Measurements from ENCODE around the gene OR4D11. TPM values are rescaled to one million over a fixed set of nuclear protein-coding genes. Genes with fewer than 3 reads are reported as not detected.

OR4D11 gene
- total RNA-seq, 1 donor, result not detected

DNA sequence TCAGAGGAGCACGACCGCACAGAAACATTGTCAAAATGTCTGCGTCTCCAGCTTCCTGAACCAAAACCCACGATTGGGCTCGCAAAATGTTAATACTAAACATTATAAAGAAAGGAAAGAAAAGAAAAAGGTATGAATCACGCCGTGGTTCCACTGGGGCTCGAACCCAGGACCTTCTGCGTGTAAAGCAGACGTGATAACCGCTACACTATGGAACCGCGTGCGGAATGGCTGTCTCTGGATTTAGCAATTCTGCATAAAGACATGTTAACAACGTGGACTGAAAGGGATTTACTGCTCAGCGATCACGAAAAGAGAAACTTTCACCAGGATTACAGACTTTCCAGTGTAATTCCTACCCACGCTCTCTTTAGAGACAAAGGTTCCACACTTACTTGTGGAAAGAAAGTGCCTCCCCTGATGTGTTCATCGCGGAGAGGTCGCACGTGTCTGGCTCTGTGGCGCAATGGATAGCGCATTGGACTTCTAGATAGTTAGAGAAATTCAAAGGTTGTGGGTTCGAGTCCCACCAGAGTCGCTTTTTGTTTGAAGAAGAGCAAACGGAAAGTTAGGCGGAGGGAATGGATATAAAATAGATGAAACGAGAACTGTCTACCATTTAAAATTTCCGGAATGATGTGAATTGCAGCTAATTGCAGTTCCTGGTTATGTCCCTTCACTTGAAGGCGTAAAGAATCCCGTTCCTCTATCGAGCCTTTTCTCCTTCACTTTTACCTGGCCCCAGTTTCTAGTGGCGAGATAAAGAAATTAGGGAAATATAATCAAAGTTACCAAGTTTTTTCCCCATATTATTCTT lies 47.7 kb downstream of the OR4D11 start:
- Histone ChIP-seq H3K36me3 (ENCODE audit: insufficient read depth, low read length) (no peaks in the 10 kb centered on the region), H3K4me2 (ENCODE audit: insufficient read depth, low read length) (peak overlapping the region; percentile 76), H3K4me1 (ENCODE audit: insufficient read depth, low read length) (peaks cover 11% of the 10 kb centered on the region), H3K27me3 (ENCODE audit: insufficient read depth, low read length) (no peaks in the 10 kb centered on the region), H3K27ac (ENCODE audit: low read depth, low read length) (peak overlapping the region; percentile 72), H3K9me3 (ENCODE audit: low read depth, low read length) (no peaks in the 10 kb centered on the region), H2AFZ (ENCODE audit: low read length) (peak overlapping the region; percentile 69), H3K4me3 (ENCODE audit: insufficient read depth, low read length) (peak overlapping the region; percentile 73), H3K79me2 (ENCODE audit: insufficient read depth, low read length) (no peaks in the 10 kb centered on the region), H4K20me1 (ENCODE audit: insufficient read depth, low read length) (no peaks in the 10 kb centered on the region)
- TF ChIP-seq, protein P1, sequence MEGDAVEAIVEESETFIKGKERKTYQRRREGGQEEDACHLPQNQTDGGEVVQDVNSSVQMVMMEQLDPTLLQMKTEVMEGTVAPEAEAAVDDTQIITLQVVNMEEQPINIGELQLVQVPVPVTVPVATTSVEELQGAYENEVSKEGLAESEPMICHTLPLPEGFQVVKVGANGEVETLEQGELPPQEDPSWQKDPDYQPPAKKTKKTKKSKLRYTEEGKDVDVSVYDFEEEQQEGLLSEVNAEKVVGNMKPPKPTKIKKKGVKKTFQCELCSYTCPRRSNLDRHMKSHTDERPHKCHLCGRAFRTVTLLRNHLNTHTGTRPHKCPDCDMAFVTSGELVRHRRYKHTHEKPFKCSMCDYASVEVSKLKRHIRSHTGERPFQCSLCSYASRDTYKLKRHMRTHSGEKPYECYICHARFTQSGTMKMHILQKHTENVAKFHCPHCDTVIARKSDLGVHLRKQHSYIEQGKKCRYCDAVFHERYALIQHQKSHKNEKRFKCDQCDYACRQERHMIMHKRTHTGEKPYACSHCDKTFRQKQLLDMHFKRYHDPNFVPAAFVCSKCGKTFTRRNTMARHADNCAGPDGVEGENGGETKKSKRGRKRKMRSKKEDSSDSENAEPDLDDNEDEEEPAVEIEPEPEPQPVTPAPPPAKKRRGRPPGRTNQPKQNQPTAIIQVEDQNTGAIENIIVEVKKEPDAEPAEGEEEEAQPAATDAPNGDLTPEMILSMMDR (IDR thresholded peaks at IDR 0.05; ENCODE audit: extremely low read depth, low read depth, low read length), result no peak
- no peak for DNase-seq (ENCODE audit: insufficient read length, low spot score, missing footprints)

DNA sequence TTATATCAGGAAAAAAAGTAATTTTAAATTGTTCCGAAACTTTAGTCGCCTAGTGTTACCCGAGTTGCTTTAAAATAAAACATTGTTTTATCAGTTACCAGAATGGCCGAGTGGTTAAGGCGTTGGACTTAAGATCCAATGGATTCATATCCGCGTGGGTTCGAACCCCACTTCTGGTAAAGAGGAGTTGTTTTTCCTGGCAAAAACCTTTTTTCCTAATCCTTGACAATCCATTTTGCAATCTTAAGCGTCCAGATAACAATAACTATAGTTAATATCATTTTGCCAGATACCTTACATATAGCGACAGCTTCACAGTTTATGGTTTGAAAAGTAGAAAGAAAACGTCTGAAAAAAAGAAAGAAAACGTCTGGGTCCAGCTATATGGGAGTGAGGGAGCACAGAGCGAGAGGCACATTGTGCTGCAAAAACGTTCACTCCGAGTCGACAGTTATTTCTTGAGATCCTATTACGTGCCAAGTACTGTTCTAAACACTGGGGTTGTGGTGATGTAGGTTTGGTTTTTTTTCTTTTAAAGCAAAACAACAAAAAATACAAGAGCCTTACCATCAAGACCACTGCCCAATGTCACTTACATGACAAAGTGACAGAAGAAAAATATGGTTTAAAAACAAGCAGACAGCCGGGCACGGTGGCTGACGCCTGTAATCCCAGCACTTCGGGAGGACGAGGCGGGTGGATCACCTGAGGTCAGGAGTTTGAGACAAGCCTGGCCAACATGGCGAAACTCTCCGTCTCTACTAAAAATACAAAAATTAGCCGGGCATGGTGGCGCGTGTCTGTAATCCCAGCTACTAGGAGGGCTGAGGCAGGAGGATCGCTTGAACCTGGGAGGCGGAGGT lies 48.5 kb downstream of the OR4D11 start:
- DNase-seq (ENCODE audit: insufficient read length, low spot score, missing footprints), result peak; percentile 68
- TF ChIP-seq, protein P1 (IDR thresholded peaks at IDR 0.05; ENCODE audit: extremely low read depth, low read depth, low read length), result no peak
- Histone ChIP-seq H3K4me3 (ENCODE audit: insufficient read depth, low read length) (peak overlapping the region; percentile 73), H3K9me3 (ENCODE audit: low read depth, low read length) (no peaks in the 10 kb centered on the region), H3K36me3 (ENCODE audit: insufficient read depth, low read length) (no peaks in the 10 kb centered on the region), H3K27me3 (ENCODE audit: insufficient read depth, low read length) (no peaks in the 10 kb centered on the region), H4K20me1 (ENCODE audit: insufficient read depth, low read length) (no peaks in the 10 kb centered on the region), H2AFZ (ENCODE audit: low read length) (peak overlapping the region; percentile 69), H3K4me2 (ENCODE audit: insufficient read depth, low read length) (peak overlapping the region; percentile 76), H3K4me1 (ENCODE audit: insufficient read depth, low read length) (peaks cover 14% of the 10 kb centered on the region), H3K27ac (ENCODE audit: low read depth, low read length) (peak overlapping the region; percentile 72), H3K79me2 (ENCODE audit: insufficient read depth, low read length) (no peaks in the 10 kb centered on the region)

DNA sequence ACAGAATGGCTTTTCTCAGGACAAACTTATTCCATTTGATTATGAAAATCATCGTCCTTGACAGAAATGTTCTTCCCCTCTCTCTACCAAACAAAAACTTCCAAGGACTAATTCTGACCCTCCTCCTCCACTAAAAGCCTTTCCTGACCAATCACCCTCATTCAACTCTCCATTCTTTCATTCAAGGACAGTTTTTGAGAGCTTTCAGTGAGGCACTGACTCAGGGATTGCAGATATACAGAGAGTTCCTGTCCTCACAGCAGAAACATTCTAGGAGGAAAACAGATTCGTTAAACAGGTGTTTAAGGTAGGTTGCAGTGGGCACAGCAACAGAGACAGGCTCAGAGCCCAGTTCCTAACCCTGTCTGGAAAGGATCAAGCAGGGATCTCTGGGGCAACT lies 49.5 kb downstream of the OR4D11 start:
- H3K9me3 ChIP-seq (ENCODE audit: low read depth, low read length), result no peaks in the 10 kb centered on the region
- no peak overlapping the region for H2AFZ ChIP-seq (ENCODE audit: low read length)
- no peaks in the 10 kb centered on the region for H3K79me2 ChIP-seq (ENCODE audit: insufficient read depth, low read length)
- no peaks in the 10 kb centered on the region for H4K20me1 ChIP-seq (ENCODE audit: insufficient read depth, low read length)
- H3K36me3 ChIP-seq (ENCODE audit: insufficient read depth, low read length), result no peaks in the 10 kb centered on the region
- H3K27ac ChIP-seq (ENCODE audit: low read depth, low read length), result no peak overlapping the region
- DNase-seq (ENCODE audit: insufficient read length, low spot score, missing footprints), result no peak
- TF ChIP-seq, protein P1 (IDR thresholded peaks at IDR 0.05; ENCODE audit: extremely low read depth, low read depth, low read length), result no peak
- peaks cover 15% of the 10 kb centered on the region for H3K4me1 ChIP-seq (ENCODE audit: insufficient read depth, low read length)
- H3K4me3 ChIP-seq (ENCODE audit: insufficient read depth, low read length), result no peak overlapping the region
- no peaks in the 10 kb centered on the region for H3K27me3 ChIP-seq (ENCODE audit: insufficient read depth, low read length)
- H3K4me2 ChIP-seq (ENCODE audit: insufficient read depth, low read length), result peak overlapping the region; percentile 76

DNA sequence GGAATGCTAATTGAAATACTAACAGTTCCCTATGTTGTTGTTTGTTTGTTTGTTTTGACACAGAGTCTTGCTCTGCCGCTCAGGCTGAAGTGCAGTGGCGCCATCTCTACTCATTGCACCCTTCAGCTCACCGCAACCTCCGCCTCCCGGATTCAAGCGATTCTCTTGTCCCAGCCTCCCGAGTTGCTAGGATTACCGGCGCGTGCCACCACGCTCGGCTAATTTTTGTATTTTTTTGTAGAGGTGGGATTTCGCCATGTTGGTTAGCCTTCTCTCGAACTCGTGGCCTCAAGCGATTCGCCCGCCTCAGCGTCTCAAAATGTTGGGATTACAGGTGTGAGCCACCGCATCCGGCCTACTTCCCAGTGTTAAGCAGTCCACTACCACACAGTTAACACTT lies 49.9 kb downstream of the OR4D11 start:
- H2AFZ ChIP-seq (ENCODE audit: low read length), result no peak overlapping the region

More for the DNA sequence above, 49.9 kb downstream of the OR4D11 start:
- Histone ChIP-seq H3K4me2 (ENCODE audit: insufficient read depth, low read length) (no peak overlapping the region), H3K36me3 (ENCODE audit: insufficient read depth, low read length) (no peaks in the 10 kb centered on the region), H3K27ac (ENCODE audit: low read depth, low read length) (no peak overlapping the region), H3K9me3 (ENCODE audit: low read depth, low read length) (no peaks in the 10 kb centered on the region), H3K27me3 (ENCODE audit: insufficient read depth, low read length) (no peaks in the 10 kb centered on the region), H4K20me1 (ENCODE audit: insufficient read depth, low read length) (no peaks in the 10 kb centered on the region), H3K79me2 (ENCODE audit: insufficient read depth, low read length) (no peaks in the 10 kb centered on the region), H3K4me1 (ENCODE audit: insufficient read depth, low read length) (peaks cover 15% of the 10 kb centered on the region), H3K4me3 (ENCODE audit: insufficient read depth, low read length) (no peak overlapping the region)
- DNase-seq (ENCODE audit: insufficient read length, low spot score, missing footprints), result no peak
- TF ChIP-seq, protein P1 (IDR thresholded peaks at IDR 0.05; ENCODE audit: extremely low read depth, low read depth, low read length), result no peak
